Germinal center (tissue), 1 donor: ENCODE data around the gene TNFAIP8L3.

Experiments used
- DNase-seq: peaks from one replicate; pipeline ENCODE4 v3.0.0; 2012; ENCODE audit warnings: mixed read lengths, low spot score

TNFAIP8L3 gene

DNA sequence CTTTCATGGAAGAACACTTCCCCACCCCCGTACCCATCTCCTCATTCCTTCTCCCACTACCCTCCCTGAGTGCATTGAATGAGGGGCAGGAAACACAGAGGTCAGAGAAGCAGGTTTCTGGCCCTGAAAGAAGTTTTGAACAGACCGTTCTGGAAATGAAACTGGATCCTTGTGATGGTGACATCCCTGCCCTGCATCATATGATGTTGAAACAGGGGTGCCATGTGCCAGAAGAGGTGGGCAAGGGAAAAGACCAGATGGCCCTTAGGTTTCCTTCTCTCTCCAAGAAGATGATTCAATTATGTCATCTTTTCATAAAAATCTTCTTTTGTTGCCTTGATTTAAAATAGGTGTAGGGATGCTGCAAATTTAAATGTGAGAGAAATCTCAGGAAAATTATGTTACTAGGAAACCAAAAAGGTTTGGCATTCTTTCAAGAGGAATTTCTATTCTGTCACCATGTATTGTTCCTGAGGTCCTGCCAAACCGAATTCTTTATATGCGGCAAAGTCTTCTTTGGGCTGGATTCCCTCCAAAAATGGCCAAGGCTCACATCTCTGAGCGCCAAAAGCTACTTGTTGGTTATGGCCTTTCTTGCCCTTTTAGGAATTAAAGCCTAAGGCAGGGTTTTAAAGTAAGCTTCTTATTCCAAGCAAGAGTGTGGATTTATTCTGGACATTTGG, 19.9 kb upstream of the TNFAIP8L3 start:
- DNase-seq: no peak

DNA sequence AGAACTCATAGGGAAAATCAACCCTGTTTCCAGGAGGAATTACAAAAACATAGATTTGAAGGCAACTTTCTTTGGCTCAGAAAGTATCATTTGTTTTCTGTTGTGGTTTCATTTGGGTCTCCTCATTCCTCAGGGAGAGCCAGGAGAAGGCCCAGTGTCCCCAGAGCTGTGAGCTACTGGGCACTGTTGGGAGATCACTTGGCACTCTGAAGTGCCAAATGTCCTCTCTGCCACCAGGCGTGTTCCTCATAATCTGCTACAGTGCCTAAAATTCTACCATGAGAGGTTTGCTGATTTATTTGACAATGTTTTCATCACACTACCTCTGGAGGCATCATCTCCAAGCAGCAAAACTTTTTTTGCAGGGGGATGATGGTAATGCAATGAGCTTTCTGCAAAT, 17.4 kb upstream of the TNFAIP8L3 start:
- no peak for DNase-seq

DNA sequence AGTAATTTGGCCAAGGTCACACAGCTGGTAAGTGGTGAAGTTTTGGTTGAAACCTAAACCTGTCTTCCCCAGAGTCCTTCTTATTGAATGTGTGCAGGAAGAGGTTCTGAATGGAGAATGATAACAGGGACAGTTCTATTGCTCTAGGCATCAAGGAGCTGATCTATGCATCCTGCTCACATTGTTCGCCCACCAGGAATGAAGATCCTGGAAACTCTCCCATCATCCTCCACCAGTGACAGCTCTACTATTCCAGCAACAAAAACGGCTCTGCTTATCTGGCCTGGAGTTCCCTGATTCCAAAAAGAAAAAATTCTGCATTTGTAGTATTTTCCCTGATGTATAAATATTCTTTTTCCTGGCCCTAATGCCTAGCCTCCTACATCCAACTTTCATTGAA, 16.4 kb upstream of the TNFAIP8L3 start:
- no peak for DNase-seq

- no peak for DNase-seq
Measured at GRCh38 chr15:51110171-51110570, 15.5 kb upstream of the TNFAIP8L3 start.

- DNase-seq: no peak
Measured at GRCh38 chr15:51108933-51109550, 14.3 kb upstream of the TNFAIP8L3 start.

- DNase-seq: no peak
Measured at GRCh38 chr15:51107612-51108011, 12.9 kb upstream of the TNFAIP8L3 start.

- DNase-seq: no peak
Measured at GRCh38 chr15:51106481-51106880, 11.8 kb upstream of the TNFAIP8L3 start.

DNA sequence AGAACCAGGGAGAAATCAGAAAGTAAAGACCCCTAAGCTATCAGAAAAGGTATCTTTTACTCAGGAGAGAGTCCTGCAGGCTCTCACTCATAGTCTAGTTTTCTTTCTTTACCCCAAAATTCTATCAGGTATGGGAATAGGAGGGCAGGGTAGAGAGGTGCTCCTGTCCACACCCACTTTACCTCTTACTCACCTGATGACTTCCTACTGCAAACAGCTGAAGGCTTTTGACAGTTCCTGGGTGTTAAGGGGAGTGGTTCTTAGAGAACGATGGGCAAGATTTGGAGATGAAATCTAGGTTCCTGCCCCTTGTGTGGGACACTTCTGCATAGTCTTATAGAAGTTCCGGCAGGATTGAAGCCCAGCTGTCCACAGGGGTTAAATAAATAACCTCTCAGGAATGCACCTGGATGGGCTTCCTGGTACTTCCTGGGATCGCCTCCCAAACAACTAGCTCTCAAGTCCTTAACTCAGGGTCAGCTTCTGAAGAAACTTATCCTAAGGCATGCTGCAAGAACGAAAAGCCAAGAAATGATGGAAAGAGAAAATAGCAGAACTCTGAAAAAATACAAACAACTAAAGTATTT, 10.8 kb upstream of the TNFAIP8L3 start:
- no peak for DNase-seq

DNA sequence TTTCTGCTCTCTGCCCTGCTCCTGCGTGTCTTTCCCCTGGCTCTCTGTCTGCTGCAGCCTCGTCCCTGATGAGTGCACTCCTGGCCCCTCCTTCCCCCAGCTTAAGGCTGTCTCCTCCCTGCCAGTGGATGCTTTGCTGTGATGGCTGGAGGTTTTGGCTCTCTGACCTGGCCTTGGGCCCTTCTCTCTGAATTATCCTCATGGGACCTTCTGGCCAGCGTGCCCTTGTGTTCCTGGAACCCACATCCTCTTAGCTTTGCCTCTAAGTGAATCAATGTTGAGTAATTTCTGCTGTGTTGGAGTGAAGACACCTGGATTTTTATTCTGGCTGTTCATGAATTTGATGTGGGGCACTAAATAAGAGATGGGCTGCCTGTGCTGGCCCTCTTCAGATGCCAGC, 9.8 kb upstream of the TNFAIP8L3 start:
- no peak for DNase-seq

GRCh38 chr15:51103330-51103729, 8.6 kb upstream of the TNFAIP8L3 start:
- no peak for DNase-seq

DNA sequence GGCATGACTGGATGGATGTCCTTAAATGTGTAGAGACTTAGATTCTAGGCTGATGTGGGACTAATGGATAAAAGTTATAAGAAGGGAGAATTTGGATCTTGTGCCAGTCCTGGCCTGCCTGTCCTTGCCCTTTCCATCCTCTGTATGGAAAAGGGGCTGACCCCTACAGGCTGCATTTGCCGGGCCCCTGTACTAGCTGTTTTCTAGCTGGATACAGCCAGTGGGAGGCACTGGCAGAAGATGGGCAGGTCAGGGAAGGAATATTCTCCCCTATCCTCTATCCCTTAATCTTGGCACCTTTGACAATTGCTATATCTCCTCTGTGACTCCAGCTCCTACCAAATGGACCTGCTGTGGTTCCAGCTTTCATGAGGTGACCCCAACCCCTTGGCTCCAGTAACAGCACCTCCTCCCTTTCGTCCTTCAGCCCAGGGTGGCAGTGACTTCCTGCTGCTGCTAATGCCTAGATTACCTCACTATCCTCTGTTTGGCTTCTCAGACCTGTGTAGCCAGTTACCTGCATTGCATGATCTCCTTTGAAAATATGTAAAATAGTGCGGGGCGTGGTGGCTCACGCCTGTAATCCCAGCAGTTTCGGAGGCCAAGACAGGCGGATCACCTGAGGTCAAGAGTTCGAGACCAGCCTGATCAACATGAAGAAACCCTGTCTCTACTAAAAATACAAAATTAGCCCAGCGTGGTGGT, 6.2 kb upstream of the TNFAIP8L3 start:
- DNase-seq: no peak

- no peak for DNase-seq
Measured at GRCh38 chr15:51099185-51099584, 4.5 kb upstream of the TNFAIP8L3 start.

DNA sequence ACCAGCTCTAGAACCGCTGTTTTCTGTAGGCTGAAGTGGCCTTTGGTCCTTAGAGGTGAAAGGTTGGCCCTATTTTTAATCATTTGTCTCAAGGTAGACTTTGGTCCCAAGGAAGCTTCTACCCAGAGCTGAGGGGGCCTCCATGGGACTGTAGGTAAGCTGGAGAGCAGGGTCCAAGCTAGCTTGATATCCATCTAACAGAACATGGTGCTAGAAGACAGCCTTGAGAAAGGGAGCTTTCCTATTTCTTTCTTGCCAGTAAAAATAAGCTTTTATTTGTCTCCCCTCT, 3.6 kb upstream of the TNFAIP8L3 start:
- DNase-seq: no peak

DNA sequence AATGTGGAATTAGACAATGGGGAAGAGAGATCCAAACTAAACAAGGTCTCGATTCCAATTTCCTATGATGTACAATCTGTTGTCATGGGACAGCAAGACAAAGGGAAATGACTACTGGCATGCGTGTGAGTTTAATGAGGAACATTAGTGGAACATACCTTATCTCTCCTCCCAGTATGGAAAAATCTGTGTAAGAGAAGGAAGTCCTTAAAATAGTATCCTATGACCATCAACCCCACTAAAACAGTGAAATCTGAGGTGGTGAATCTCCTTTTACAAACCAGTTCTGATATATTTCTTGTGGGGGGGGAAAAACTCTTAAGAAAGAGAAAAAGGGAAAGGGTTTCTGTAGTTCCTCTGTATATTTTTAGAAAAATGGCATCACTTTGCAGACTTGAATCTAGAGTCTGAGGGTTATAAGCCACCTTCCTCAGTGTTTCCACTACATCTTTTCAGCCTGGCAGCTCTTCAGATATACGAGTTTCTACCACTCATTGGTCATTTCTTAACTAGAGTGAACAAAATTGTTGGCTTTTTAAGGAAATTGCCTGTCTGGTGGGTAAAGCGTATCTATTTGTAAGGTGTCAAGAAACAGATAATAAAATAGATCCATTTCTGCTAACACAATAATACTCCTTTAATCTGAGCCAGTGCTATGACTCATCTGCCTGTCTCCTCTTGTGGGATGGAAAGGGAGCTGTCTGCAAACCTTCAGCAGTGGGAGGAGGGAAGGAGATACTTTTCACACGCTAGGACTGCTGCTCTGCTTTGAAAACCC, 3.0 kb upstream of the TNFAIP8L3 start:
- no peak for DNase-seq

DNA sequence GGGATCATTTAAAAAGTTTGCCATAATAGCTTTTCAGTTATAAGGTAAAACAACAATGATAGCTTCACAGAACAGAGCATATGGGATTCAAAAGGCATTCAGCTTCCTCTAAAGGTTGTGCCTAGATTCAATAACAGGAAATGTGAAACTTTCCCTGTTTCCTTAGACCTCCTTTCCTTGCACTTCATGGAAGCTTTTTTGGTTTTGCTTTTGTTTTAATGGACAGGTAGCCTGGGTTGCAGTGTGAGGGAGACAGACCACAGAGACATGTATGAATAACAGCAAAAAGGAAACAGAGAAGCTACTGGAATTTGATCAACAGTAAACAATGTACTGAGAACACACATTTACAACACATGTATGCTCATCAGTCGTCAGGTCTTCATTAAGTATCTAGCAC, 2.3 kb upstream of the TNFAIP8L3 start:
- DNase-seq: no peak

DNA sequence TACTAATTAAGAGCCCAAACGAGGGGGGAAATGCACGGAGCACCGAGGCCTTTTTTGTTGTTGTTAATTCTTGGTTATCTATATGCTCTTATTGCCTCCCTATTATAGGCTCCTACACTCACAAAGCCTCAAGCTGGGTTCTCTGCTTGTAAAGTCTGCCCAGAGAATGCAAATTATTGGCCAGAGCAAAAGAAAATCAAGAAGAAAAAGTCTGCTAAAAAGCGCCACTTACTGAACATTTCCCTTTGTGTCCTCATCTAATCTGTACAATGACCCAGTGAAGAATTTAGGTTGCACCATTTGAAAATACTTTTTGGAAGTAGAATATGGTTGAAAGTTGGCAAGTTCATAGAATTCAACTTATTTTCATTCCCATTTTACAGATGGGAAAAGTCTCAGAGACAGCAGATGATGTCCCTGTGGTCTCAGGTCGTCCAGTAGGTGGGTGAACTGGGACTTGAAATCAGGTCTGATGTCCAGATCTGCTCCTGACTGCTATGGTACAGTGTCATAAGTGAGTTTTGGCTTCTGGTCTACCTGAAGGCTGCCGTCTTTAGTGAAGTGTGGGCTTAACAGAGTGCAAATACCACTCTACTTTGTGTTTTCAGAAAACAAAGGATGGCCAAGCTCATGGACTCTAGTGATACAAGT, 1.1 kb upstream of the TNFAIP8L3 start:
- no peak for DNase-seq

DNA sequence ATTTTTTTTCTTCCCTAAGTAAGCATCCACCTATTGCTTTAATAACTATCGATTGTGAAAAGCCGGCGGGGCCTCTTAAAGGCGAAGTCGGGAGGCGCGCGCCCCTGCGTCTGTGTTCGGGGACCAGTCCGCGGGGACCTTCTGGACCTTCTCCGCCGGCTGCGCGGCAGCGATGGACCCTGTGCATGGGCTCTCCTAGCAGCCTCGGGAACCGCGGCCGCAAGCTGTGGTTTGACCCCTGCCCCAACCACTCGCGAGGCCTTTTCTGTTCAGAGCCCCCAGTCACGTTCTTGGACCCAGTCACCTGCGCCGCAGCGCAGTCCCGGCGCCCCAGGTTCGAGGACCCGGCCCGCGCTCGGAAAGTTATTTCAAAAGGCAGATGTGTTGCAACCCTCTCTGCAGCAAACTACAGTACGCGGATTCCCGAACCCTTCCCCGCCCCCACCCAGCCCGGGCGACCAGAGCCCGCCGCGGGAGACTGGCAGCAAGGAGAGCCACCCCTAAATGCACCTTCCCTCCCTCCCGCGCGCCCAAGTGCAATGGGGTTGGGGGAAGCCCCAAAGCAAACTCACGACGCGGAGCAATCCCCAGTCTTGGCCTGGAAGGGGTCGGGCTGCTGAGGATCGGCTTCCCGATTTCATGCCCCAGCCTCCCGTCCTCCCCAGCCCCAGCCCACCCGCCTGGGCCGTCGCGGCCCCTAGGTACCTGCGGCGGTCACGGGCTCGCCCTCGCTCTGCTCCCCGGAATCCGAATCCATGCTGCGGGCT, 684 bp downstream of the TNFAIP8L3 start:
- peak; percentile 28 for DNase-seq

- DNase-seq: no peak
Measured at GRCh38 chr15:51093488-51093838, 1.2 kb downstream of the TNFAIP8L3 start.

DNA sequence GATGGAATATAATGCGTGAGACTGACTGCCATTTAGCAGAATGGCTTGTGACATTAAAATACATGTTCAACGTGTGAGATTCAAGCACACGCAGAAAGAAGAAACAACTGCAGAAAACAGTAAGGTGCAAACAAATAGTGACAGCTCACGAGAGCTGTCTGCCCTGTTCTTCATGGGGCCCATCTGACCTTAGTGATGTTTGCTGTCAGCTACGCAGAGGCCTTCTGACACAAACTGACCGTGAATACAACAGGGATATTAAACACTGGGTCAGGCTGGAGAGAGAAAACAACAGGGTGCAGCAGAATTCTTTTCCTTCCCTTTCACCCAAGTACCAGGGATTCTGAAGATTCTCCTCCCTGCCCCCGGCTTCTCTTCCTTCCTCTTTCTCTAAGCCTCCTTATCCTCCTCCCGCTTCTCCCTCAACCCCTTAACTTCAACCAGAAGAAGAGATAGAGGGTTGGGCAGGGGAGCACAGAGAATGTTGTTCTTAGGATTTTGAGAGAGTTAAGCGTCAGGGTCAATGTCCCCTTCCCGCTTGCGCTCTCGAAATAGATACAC, 2.1 kb downstream of the TNFAIP8L3 start:
- no peak for DNase-seq

GRCh38 chr15:51090753-51091152, 4.0 kb downstream of the TNFAIP8L3 start:
- DNase-seq: no peak
